GM21515 (cell line): ENCODE measurements around the gene NCOA7.

Experiments used
- ATAC-seq: cut with Tn5 transposase; IDR thresholded peaks from one replicate; pipeline ENCODE4 v1.9.1; 2021; ENCODE audit not compliant: unreplicated experiment

Gene NCOA7

GRCh38 chr6:125790358-125791150 is at the start of gene NCOA7:
TSS of gene NCOA7 (plus strand) at chr6:125790960. CDS start at chr6:125815355, 24,395 bp downstream.
- ATAC-seq: peak; percentile 79

- ATAC-seq: no peak
These were observed 49.4 kb upstream of the NCOA7 start for GRCh38 chr6:125741336-125741735.

- ATAC-seq: no peak
These were observed 48.7 kb upstream of the NCOA7 start for GRCh38 chr6:125742024-125742423.

GRCh38 chr6:125742464-125743120 is 48.2 kb upstream of the NCOA7 start:
- no peak for ATAC-seq

- no peak for ATAC-seq
These were observed 47.2 kb upstream of the NCOA7 start for GRCh38 chr6:125743604-125744003.

- ATAC-seq: no peak
These were observed 45.3 kb upstream of the NCOA7 start for GRCh38 chr6:125745281-125746018.

GRCh38 chr6:125746019-125746414 is 44.7 kb upstream of the NCOA7 start:
- no peak for ATAC-seq

- ATAC-seq: peak; percentile 64
These were observed 43.8 kb upstream of the NCOA7 start for GRCh38 chr6:125746731-125747588.

GRCh38 chr6:125747589-125748405 is 43.0 kb upstream of the NCOA7 start:
- no peak for ATAC-seq

GRCh38 chr6:125748406-125749172 is 42.2 kb upstream of the NCOA7 start:
- ATAC-seq: no peak

GRCh38 chr6:125749173-125749864 is 41.4 kb upstream of the NCOA7 start, which contains the start of gene HEY2:
TSS of gene HEY2 (plus strand) at chr6:125749632. CDS start at chr6:125749777, 145 bp downstream.
- peak; percentile 85 for ATAC-seq

- ATAC-seq: no peak
These were observed 40.7 kb upstream of the NCOA7 start for GRCh38 chr6:125749865-125750691.

- no peak for ATAC-seq
These were observed 39.9 kb upstream of the NCOA7 start for GRCh38 chr6:125750692-125751333.

- no peak for ATAC-seq
These were observed 39.3 kb upstream of the NCOA7 start for GRCh38 chr6:125751334-125751916.

- ATAC-seq: no peak
These were observed 38.0 kb upstream of the NCOA7 start for GRCh38 chr6:125752773-125753172.

GRCh38 chr6:125753218-125753936 is 37.4 kb upstream of the NCOA7 start:
- ATAC-seq: no peak
